ENCODE measurements around the gene MTG2.

DNA sequence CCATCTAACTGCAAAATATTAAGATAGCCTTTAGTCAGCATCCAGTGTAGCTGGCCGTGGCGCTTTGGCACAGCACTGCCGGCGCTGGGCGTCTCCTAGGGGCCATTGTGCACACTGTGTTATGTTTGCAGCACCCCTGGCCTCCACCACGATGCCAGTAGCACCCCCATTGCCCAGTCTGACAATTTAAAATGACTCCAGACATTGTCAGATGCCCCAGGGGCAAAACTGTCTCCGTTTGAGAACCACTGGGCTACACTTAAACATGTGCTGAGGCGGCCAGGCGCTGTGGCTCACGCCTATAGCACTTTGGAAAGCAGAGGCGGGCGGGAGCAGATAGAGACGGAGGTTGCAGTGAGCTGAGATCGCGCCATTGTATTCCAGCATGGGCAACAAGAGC is 6.0 kb upstream of the MTG2 start:
- TF ChIP-seq, protein P1, sequence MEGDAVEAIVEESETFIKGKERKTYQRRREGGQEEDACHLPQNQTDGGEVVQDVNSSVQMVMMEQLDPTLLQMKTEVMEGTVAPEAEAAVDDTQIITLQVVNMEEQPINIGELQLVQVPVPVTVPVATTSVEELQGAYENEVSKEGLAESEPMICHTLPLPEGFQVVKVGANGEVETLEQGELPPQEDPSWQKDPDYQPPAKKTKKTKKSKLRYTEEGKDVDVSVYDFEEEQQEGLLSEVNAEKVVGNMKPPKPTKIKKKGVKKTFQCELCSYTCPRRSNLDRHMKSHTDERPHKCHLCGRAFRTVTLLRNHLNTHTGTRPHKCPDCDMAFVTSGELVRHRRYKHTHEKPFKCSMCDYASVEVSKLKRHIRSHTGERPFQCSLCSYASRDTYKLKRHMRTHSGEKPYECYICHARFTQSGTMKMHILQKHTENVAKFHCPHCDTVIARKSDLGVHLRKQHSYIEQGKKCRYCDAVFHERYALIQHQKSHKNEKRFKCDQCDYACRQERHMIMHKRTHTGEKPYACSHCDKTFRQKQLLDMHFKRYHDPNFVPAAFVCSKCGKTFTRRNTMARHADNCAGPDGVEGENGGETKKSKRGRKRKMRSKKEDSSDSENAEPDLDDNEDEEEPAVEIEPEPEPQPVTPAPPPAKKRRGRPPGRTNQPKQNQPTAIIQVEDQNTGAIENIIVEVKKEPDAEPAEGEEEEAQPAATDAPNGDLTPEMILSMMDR (IDR thresholded peaks at IDR 0.05), result no peak
- TF ChIP-seq EP300 (IDR thresholded peaks at IDR 0.05), result no peak

Measured in ovary (tissue), 3 donors.